HepG2 (cell line): ENCODE measurements around the gene RAB2B. TPM values are rescaled to one million over a fixed set of nuclear protein-coding genes. Genes with fewer than 3 reads are reported as not detected.
A peak's percentile ranks its signal among the peaks of the same experiment; 100 is the strongest.

Experiments used
- ARNTL ChIP-seq: sonication (generic); formaldehyde crosslinking; IDR thresholded peaks from 2 replicates; pipeline ENCODE4 v1.4.0; 2020; ENCODE audit warnings: mild to moderate bottlenecking, missing genetic modification reagents
- EED ChIP-seq: sonication (generic); formaldehyde crosslinking; IDR thresholded peaks from 2 replicates; pipeline ENCODE4 v1.5.0; 2020; ENCODE audit warnings: mild to moderate bottlenecking, missing genetic modification reagents
- FOXM1 ChIP-seq: sonication (generic); formaldehyde crosslinking; IDR thresholded peaks from 2 replicates; pipeline ENCODE4 v1.5.0; 2020; ENCODE audit warnings: missing genetic modification reagents
- HOXA7 ChIP-seq: sonication (generic); formaldehyde crosslinking; IDR thresholded peaks from 2 replicates; pipeline ENCODE4 v1.8.1; 2022; ENCODE audit warnings: mild to moderate bottlenecking, missing genetic modification reagents, moderate library complexity
- KDM3A ChIP-seq: IDR thresholded peaks from 2 replicates; pipeline ENCODE4 v1.6.1; 2018; ENCODE audit warnings: low read depth, missing compliant biosample characterization
- MAX ChIP-seq: IDR thresholded peaks from 2 replicates; pipeline ENCODE4 v1.6.1; 2012; ENCODE audit warnings: inconsistent platforms
- MEF2D ChIP-seq: sonication (generic); formaldehyde crosslinking; IDR thresholded peaks from 2 replicates; pipeline ENCODE4 v1.5.1; 2020; ENCODE audit warnings: mild to moderate bottlenecking, missing genetic modification reagents
- NR0B2 ChIP-seq: sonication (generic); formaldehyde crosslinking; IDR thresholded peaks from 2 replicates; pipeline ENCODE4 v1.4.0; 2020; ENCODE audit warnings: mild to moderate bottlenecking, missing genetic modification reagents
- NR3C1 ChIP-seq: sonication (generic); formaldehyde crosslinking; IDR thresholded peaks from 2 replicates; pipeline ENCODE4 v1.4.0; 2020; ENCODE audit warnings: missing genetic modification reagents
- RAD21 ChIP-seq: fragments of 450-650 bp; formaldehyde crosslinking; IDR thresholded peaks from 2 replicates; pipeline ENCODE4 v1.5.0; 2020; ENCODE audit warnings: mild to moderate bottlenecking
- RERE ChIP-seq: IDR thresholded peaks from 2 replicates; pipeline ENCODE4 v1.6.1; 2016; ENCODE audit warnings: low read depth, missing genetic modification reagents, missing compliant biosample characterization
- SIN3A ChIP-seq: IDR thresholded peaks from 2 replicates; pipeline ENCODE4 v1.6.1; 2011; ENCODE audit warnings: low read depth, mild to moderate bottlenecking, control low read depth, low read length, borderline replicate concordance
- SP4 ChIP-seq: sonication (generic); formaldehyde crosslinking; IDR thresholded peaks from 2 replicates; pipeline ENCODE4 v1.8.1; 2023; ENCODE audit warnings: mild to moderate bottlenecking, missing genetic modification reagents
- ZFP62 ChIP-seq: sonication (generic); formaldehyde crosslinking; IDR thresholded peaks from 2 replicates; pipeline ENCODE4 v1.4.0; 2020; ENCODE audit warnings: missing genetic modification reagents
- ZFY ChIP-seq: sonication (generic); formaldehyde crosslinking; IDR thresholded peaks from 2 replicates; pipeline ENCODE4 v1.4.0; 2020; ENCODE audit warnings: missing genetic modification reagents
- ZFYVE20 ChIP-seq: sonication (generic); formaldehyde crosslinking; IDR thresholded peaks from 2 replicates; pipeline ENCODE4 v1.8.0; 2023; ENCODE audit warnings: low read depth, mild to moderate bottlenecking, moderate library complexity, missing genetic modification reagents, borderline replicate concordance
- ZMYM3 ChIP-seq: sonication (generic); formaldehyde crosslinking; IDR thresholded peaks from 2 replicates; pipeline ENCODE4 v1.5.1; 2020; ENCODE audit warnings: mild to moderate bottlenecking, missing genetic modification reagents
- ZNF629 ChIP-seq: sonication (generic); formaldehyde crosslinking; conservative IDR thresholded peaks from 2 replicates; pipeline ENCODE4 v1.5.0; 2020; ENCODE audit warnings: missing genetic modification reagents
- ZNF687 ChIP-seq: sonication (generic); formaldehyde crosslinking; IDR thresholded peaks from 2 replicates; pipeline ENCODE4 v1.5.1; 2020; ENCODE audit warnings: mild to moderate bottlenecking, missing genetic modification reagents, moderate library complexity
- ZNF746 ChIP-seq: sonication (generic); formaldehyde crosslinking; IDR thresholded peaks from 2 replicates; pipeline ENCODE4 v1.8.0; 2022; ENCODE audit warnings: mild to moderate bottlenecking, missing genetic modification reagents
- polyA plus RNA-seq, 8 experiments: library from polyadenylated mRNA; depleted of rRNA in 3 of 8; stranded (reverse) in 7 of 8; unstranded in 1 of 8; fragments of >200 nt; fragmentation: Illumina TruSeq in 4 of 8; extraction: Trizol in 4 of 8; gene quantifications; 2 replicates each; pipeline versions ENCODE4 v1.2.1 to v1.2.3, GENCODE V29; 2011 to 2016; ENCODE audit warnings: low read depth in 4 of 8, missing spikeins in 1 of 8, mixed read lengths in 1 of 8; ENCODE audit not compliant: insufficient read depth in 1 of 8
- total RNA-seq, 5 experiments: library from RNA; depleted of rRNA; stranded (reverse); fragments of >200 nt; fragmentation: Illumina TruSeq; extraction: Trizol; gene quantifications; 2 replicates each; pipeline ENCODE4 v1.2.3, GENCODE V29; 2016; ENCODE audit warnings: low read depth in 1 of 5

Gene RAB2B
- total and polyA plus RNA-seq, 2 of the 13 experiments (the other 11 are each of a cell fraction or from before 2014, with no cell fraction given) = 36.0 to 60.6 TPM

- TF ChIP-seq RERE (CRISPR knock-in tag) (no peak), MAX (peak; percentile 61; the same call in 1 of the 2 replicates), HOXA7 (0 out of 2 replicates have a peak, but pooled peaks have one; percentile 37), MEF2D (CRISPR knock-in tag) (no peak; the same call in 1 of the 2 replicates), SP4 (CRISPR knock-in tag) (peak; percentile 59; the same call in 1 of the 2 replicates), NR0B2 (no peak), ZNF629 (CRISPR knock-in tag) (no peak), FOXM1 (CRISPR knock-in tag) (no peak), ZFP62 (CRISPR knock-in tag) (no peak), SIN3A (peak; percentile 83; the same call in 1 of the 2 replicates), ZNF746 (CRISPR knock-in tag) (peak; percentile 76; the same call in 1 of the 2 replicates), ARNTL (no peak), RAD21 (CRISPR knock-in tag) (no peak), KDM3A (CRISPR knock-in tag) (no peak), EED (no peak), ZFY (CRISPR knock-in tag) (peak; percentile 45), ZNF687 (CRISPR knock-in tag) (peak; percentile 70), ZMYM3 (CRISPR knock-in tag) (0 out of 2 replicates have a peak, but pooled peaks have one; percentile 5), NR3C1 (no peak), ZFYVE20 (CRISPR knock-in tag) (no peak)
Measured at GRCh38 chr14:21525962-21526671, 49.4 kb upstream of the RAB2B start, which contains the start of gene SALL2 (continued).
